GM23338 (cell line): ENCODE measurements around the gene BCR. TPM values are rescaled to one million over a fixed set of nuclear protein-coding genes. Genes with fewer than 3 reads are reported as not detected.

Experiments used
- ATAC-seq: fragments of 200-7000 bp; cut with Tn5 transposase; 3 replicates; pipeline ENCODE4 v1.9.1; 2020
- DNase-seq: peaks from one replicate; pipeline ENCODE4 v3.0.0-alpha.2; 2015; ENCODE audit warnings: low spot score
- H2AFZ ChIP-seq: fragments of 200-600 bp; sonication (generic); 2 replicates; pipeline ENCODE4 v1.8.0; 2016; ENCODE audit warnings: antibody characterized with exemption, mild to moderate bottlenecking, moderate library complexity
- H3F3A ChIP-seq: fragments of 200-600 bp; sonication (generic); replicated peaks from 2 replicates; pipeline ENCODE4 v1.8.0; 2017; ENCODE audit warnings: antibody characterized with exemption, mixed run types, low read depth
- H3K27ac ChIP-seq: fragments of 200-600 bp; sonication (generic); 2 replicates; pipeline ENCODE4 v1.6.1; 2016; ENCODE audit warnings: low read depth
- H3K27me3 ChIP-seq: fragments of 200-600 bp; sonication (generic); 2 replicates; pipeline ENCODE4 v1.8.0; 2016; ENCODE audit warnings: mild to moderate bottlenecking, mixed run types, moderate library complexity; ENCODE audit not compliant: insufficient read depth
- H3K36me3 ChIP-seq: fragments of 200-600 bp; sonication (generic); 2 replicates; pipeline ENCODE4 v1.8.0; 2016; ENCODE audit warnings: mild to moderate bottlenecking; ENCODE audit not compliant: insufficient read depth
- H3K4me1 ChIP-seq: fragments of 200-600 bp; sonication (generic); 2 replicates; pipeline ENCODE4 v1.8.0; 2016; ENCODE audit warnings: mild to moderate bottlenecking, moderate library complexity; ENCODE audit not compliant: insufficient read depth
- H3K4me2 ChIP-seq: fragments of 200-600 bp; sonication (generic); 2 replicates; pipeline ENCODE4 v1.7.1; 2017; ENCODE audit warnings: mixed run types
- H3K4me3 ChIP-seq: fragments of 200-600 bp; sonication (generic); 2 replicates; pipeline ENCODE4 v1.6.1; 2016; ENCODE audit warnings: mixed run types
- H3K79me2 ChIP-seq: fragments of 200-600 bp; sonication (generic); replicated peaks from 2 replicates; pipeline ENCODE4 v1.8.0; 2017; ENCODE audit warnings: mild to moderate bottlenecking; ENCODE audit not compliant: insufficient read depth
- H3K9me2 ChIP-seq: fragments of 200-600 bp; sonication (generic); 2 replicates; pipeline ENCODE4 v1.8.0; 2017; ENCODE audit not compliant: insufficient read depth
- H4K20me1 ChIP-seq: fragments of 200-600 bp; sonication (generic); replicated peaks from 2 replicates; pipeline ENCODE4 v1.8.0; 2017; ENCODE audit warnings: mild to moderate bottlenecking; ENCODE audit not compliant: insufficient read depth
- H3K27ac Mint-ChIP-seq: 2 replicates; pipeline ENCODE4 v1.8.0; 2020; ENCODE audit warnings: inconsistent platforms, mild to moderate bottlenecking, moderate library complexity, mixed read lengths
- H3K27me3 Mint-ChIP-seq: 3 replicates; pipeline ENCODE4 v1.8.0; 2022; ENCODE audit warnings: low read depth, mild to moderate bottlenecking, moderate library complexity, mixed read lengths, inconsistent platforms; ENCODE audit not compliant: insufficient read depth, poor library complexity
- H3K36me3 Mint-ChIP-seq: 3 replicates; pipeline ENCODE4 v1.8.0; 2021; ENCODE audit warnings: low read depth, mild to moderate bottlenecking, inconsistent platforms, moderate library complexity, mixed read lengths
- H3K4me1 Mint-ChIP-seq: 3 replicates; pipeline ENCODE4 v1.8.0; 2020; ENCODE audit warnings: mild to moderate bottlenecking, inconsistent platforms, mixed read lengths
- H3K4me3 Mint-ChIP-seq: 3 replicates; pipeline ENCODE4 v1.8.0; 2021; ENCODE audit warnings: moderate library complexity, mild to moderate bottlenecking, inconsistent platforms, mixed read lengths
- H3K9me3 Mint-ChIP-seq: 3 replicates; pipeline ENCODE4 v1.8.0; 2020; ENCODE audit warnings: moderate library complexity, mild to moderate bottlenecking, inconsistent platforms, mixed read lengths
- CREB1 ChIP-seq: fragments of 250-450 bp; sonication (Bioruptor Pico); IDR thresholded peaks from 2 replicates; pipeline ENCODE4 v1.5.0; 2020; ENCODE audit warnings: low read depth, mild to moderate bottlenecking, moderate library complexity
- EZH2 ChIP-seq: fragments of 200-600 bp; sonication (generic); IDR thresholded peaks from one replicate; pipeline ENCODE4 v1.8.0; 2017; ENCODE audit warnings: antibody characterized with exemption, mild to moderate bottlenecking, low read depth; ENCODE audit not compliant: unreplicated experiment
- EZH2phosphoT487 ChIP-seq: fragments of 200-600 bp; sonication (generic); IDR thresholded peaks from one replicate; pipeline ENCODE4 v1.8.1; 2018; ENCODE audit warnings: antibody characterized with exemption; ENCODE audit not compliant: unreplicated experiment
- JUNB ChIP-seq: IDR thresholded peaks from one replicate; pipeline ENCODE4 v1.6.1; 2016; ENCODE audit warnings: antibody characterized with exemption; ENCODE audit not compliant: unreplicated experiment
- POLR2AphosphoS5 ChIP-seq: IDR thresholded peaks from 2 replicates; pipeline ENCODE4 v1.6.1; 2016; ENCODE audit warnings: antibody characterized with exemption, low read depth
- ZNF114 ChIP-seq: fragments of 250-450 bp; sonication (Bioruptor Pico); IDR thresholded peaks from 2 replicates; pipeline ENCODE4 v1.5.0; 2020; ENCODE audit warnings: mild to moderate bottlenecking, moderate library complexity
- ZNF331 ChIP-seq: fragments of 250-450 bp; sonication (Bioruptor Pico); IDR thresholded peaks from 2 replicates; pipeline ENCODE4 v1.5.0; 2020; ENCODE audit warnings: low read depth, mild to moderate bottlenecking, moderate library complexity
- polyA plus RNA-seq: library from polyadenylated mRNA; unstranded; fragments of >200 nt; fragmentation: Nextera tagmentation; extraction: Ambion mirVana; gene quantifications from 2 replicates; pipeline ENCODE4 v1.2.1, GENCODE V29; 2016
- total RNA-seq: library from RNA; depleted of rRNA; stranded (reverse); fragments of >200 nt; shearing (Covaris generic); gene quantifications from 2 replicates; pipeline ENCODE4 v1.2.3, GENCODE V29; 2014
- TF ChIP-seq, protein P1 (sequence below): fragments of 250-450 bp; sonication (Bioruptor Pico); IDR thresholded peaks from 2 replicates; pipeline ENCODE4 v1.5.0; 2020; ENCODE audit warnings: mild to moderate bottlenecking, moderate library complexity
- TF ChIP-seq, protein P2 (sequence below): IDR thresholded peaks from one replicate; pipeline ENCODE4 v1.6.1; 2018; ENCODE audit warnings: antibody characterized with exemption; ENCODE audit not compliant: unreplicated experiment
- TF ChIP-seq, protein P3 (sequence below), 2 experiments: fragments of 200-600 bp in 1 of 2; sonication (generic) in 1 of 2; conservative IDR thresholded peaks; 2 replicates each; pipeline versions ENCODE4 v1.5.1 to v1.6.1; 2016 to 2017; ENCODE audit warnings: antibody characterized with exemption in 2 of 2, low read depth in 2 of 2, mild to moderate bottlenecking in 2 of 2, moderate library complexity in 1 of 2
- TF ChIP-seq, protein P4 (sequence below): IDR thresholded peaks from 2 replicates; pipeline ENCODE4 v1.6.1; 2016; ENCODE audit warnings: antibody characterized with exemption

The BCR gene
- total and polyA plus RNA-seq, 2 experiments from 2014 or later = 17.7 to 121 TPM

DNA sequence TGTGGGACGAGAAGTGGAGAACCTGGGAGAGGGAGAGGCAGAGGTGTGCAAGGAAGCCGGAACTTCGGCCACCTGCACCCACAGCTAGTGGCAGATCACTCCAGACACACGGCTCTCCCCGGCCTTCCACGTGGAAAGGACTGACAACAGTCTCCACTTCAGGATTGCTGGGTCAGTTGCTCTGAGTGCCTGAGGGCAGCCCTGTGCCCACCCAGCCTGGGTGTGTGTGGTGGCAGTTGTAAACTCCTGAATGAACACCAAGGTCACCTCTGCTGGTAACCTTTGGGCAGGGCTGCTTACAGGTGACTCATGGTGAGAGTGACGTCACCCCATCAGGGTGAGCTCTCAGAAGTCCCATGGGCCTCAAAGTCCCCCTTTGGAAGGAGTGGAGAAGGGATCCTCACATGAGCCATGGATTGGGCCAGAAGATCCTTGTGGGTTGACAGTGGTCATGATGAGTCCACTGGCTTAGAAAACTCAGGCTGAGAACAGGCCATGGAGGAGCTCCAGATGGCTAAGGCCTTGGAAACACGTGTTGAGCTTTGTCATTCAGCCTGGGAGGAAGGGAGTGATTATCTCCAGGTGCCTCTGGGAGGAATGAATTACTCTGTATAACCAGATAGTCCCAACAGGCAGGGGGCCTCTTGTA is 71.3 kb downstream of the BCR start:
- Histone ChIP-seq H3K79me2 (peaks cover 73% of the 10 kb centered on the region), H3K4me3 (no peak overlapping the region), H3F3A (no peaks in the 10 kb centered on the region), H2AFZ (no peak overlapping the region), H3K9me2 (no peaks in the 10 kb centered on the region), H3K4me1 (peaks cover 43% of the 10 kb centered on the region), H3K27ac (no peak overlapping the region), H3K4me2 (no peak overlapping the region), H3K36me3 (no peaks in the 10 kb centered on the region), H3K27me3 (no peaks in the 10 kb centered on the region), H4K20me1 (peaks cover 2% of the 10 kb centered on the region; the same call in 1 of the 2 replicates)
- DNase-seq = no peak
- Mint-ChIP-seq H3K4me1 (peaks cover 72% of the 10 kb centered on the region), H3K9me3 (no peaks in the 10 kb centered on the region), H3K27me3 (peaks cover 10% of the 10 kb centered on the region), H3K36me3 (peaks cover 32% of the 10 kb centered on the region), H3K27ac (peak overlapping the region; percentile 40), H3K4me3 (no peak overlapping the region)
- ATAC-seq = no peak; the same call in 2 of the 3 replicates
- TF ChIP-seq, protein P1, sequence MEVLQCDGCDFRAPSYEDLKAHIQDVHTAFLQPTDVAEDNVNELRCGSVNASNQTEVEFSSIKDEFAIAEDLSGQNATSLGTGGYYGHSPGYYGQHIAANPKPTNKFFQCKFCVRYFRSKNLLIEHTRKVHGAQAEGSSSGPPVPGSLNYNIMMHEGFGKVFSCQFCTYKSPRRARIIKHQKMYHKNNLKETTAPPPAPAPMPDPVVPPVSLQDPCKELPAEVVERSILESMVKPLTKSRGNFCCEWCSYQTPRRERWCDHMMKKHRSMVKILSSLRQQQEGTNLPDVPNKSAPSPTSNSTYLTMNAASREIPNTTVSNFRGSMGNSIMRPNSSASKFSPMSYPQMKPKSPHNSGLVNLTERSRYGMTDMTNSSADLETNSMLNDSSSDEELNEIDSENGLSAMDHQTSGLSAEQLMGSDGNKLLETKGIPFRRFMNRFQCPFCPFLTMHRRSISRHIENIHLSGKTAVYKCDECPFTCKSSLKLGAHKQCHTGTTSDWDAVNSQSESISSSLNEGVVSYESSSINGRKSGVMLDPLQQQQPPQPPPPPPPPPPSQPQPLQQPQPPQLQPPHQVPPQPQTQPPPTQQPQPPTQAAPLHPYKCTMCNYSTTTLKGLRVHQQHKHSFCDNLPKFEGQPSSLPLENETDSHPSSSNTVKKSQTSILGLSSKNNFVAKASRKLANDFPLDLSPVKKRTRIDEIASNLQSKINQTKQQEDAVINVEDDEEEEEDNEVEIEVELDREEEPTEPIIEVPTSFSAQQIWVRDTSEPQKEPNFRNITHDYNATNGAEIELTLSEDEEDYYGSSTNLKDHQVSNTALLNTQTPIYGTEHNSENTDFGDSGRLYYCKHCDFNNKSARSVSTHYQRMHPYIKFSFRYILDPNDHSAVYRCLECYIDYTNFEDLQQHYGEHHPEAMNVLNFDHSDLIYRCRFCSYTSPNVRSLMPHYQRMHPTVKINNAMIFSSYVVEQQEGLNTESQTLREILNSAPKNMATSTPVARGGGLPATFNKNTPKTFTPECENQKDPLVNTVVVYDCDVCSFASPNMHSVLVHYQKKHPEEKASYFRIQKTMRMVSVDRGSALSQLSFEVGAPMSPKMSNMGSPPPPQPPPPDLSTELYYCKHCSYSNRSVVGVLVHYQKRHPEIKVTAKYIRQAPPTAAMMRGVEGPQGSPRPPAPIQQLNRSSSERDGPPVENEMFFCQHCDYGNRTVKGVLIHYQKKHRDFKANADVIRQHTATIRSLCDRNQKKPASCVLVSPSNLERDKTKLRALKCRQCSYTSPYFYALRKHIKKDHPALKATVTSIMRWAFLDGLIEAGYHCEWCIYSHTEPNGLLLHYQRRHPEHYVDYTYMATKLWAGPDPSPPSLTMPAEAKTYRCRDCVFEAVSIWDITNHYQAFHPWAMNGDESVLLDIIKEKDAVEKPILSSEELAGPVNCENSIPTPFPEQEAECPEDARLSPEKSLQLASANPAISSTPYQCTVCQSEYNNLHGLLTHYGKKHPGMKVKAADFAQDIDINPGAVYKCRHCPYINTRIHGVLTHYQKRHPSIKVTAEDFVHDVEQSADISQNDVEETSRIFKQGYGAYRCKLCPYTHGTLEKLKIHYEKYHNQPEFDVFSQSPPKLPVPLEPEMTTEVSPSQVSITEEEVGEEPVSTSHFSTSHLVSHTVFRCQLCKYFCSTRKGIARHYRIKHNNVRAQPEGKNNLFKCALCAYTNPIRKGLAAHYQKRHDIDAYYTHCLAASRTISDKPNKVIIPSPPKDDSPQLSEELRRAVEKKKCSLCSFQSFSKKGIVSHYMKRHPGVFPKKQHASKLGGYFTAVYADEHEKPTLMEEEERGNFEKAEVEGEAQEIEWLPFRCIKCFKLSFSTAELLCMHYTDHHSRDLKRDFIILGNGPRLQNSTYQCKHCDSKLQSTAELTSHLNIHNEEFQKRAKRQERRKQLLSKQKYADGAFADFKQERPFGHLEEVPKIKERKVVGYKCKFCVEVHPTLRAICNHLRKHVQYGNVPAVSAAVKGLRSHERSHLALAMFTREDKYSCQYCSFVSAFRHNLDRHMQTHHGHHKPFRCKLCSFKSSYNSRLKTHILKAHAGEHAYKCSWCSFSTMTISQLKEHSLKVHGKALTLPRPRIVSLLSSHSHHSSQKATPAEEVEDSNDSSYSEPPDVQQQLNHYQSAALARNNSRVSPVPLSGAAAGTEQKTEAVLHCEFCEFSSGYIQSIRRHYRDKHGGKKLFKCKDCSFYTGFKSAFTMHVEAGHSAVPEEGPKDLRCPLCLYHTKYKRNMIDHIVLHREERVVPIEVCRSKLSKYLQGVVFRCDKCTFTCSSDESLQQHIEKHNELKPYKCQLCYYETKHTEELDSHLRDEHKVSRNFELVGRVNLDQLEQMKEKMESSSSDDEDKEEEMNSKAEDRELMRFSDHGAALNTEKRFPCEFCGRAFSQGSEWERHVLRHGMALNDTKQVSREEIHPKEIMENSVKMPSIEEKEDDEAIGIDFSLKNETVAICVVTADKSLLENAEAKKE (CRISPR knock-in tag) = no peak
- no peak for TF ChIP-seq POLR2AphosphoS5
- no peak for TF ChIP-seq CREB1 (CRISPR knock-in tag)
- TF ChIP-seq EZH2phosphoT487 = no peak
- TF ChIP-seq, protein P2, sequence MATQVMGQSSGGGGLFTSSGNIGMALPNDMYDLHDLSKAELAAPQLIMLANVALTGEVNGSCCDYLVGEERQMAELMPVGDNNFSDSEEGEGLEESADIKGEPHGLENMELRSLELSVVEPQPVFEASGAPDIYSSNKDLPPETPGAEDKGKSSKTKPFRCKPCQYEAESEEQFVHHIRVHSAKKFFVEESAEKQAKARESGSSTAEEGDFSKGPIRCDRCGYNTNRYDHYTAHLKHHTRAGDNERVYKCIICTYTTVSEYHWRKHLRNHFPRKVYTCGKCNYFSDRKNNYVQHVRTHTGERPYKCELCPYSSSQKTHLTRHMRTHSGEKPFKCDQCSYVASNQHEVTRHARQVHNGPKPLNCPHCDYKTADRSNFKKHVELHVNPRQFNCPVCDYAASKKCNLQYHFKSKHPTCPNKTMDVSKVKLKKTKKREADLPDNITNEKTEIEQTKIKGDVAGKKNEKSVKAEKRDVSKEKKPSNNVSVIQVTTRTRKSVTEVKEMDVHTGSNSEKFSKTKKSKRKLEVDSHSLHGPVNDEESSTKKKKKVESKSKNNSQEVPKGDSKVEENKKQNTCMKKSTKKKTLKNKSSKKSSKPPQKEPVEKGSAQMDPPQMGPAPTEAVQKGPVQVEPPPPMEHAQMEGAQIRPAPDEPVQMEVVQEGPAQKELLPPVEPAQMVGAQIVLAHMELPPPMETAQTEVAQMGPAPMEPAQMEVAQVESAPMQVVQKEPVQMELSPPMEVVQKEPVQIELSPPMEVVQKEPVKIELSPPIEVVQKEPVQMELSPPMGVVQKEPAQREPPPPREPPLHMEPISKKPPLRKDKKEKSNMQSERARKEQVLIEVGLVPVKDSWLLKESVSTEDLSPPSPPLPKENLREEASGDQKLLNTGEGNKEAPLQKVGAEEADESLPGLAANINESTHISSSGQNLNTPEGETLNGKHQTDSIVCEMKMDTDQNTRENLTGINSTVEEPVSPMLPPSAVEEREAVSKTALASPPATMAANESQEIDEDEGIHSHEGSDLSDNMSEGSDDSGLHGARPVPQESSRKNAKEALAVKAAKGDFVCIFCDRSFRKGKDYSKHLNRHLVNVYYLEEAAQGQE = no peak
- TF ChIP-seq, protein P3, sequence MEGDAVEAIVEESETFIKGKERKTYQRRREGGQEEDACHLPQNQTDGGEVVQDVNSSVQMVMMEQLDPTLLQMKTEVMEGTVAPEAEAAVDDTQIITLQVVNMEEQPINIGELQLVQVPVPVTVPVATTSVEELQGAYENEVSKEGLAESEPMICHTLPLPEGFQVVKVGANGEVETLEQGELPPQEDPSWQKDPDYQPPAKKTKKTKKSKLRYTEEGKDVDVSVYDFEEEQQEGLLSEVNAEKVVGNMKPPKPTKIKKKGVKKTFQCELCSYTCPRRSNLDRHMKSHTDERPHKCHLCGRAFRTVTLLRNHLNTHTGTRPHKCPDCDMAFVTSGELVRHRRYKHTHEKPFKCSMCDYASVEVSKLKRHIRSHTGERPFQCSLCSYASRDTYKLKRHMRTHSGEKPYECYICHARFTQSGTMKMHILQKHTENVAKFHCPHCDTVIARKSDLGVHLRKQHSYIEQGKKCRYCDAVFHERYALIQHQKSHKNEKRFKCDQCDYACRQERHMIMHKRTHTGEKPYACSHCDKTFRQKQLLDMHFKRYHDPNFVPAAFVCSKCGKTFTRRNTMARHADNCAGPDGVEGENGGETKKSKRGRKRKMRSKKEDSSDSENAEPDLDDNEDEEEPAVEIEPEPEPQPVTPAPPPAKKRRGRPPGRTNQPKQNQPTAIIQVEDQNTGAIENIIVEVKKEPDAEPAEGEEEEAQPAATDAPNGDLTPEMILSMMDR (conservative IDR thresholded peaks at IDR 0.05; ENCODE audit: low read depth in 2 of 2) = no peak
- TF ChIP-seq ZNF114 (CRISPR knock-in tag) = no peak
- TF ChIP-seq, protein P4, sequence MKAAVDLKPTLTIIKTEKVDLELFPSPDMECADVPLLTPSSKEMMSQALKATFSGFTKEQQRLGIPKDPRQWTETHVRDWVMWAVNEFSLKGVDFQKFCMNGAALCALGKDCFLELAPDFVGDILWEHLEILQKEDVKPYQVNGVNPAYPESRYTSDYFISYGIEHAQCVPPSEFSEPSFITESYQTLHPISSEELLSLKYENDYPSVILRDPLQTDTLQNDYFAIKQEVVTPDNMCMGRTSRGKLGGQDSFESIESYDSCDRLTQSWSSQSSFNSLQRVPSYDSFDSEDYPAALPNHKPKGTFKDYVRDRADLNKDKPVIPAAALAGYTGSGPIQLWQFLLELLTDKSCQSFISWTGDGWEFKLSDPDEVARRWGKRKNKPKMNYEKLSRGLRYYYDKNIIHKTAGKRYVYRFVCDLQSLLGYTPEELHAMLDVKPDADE = no peak
- TF ChIP-seq JUNB = no peak
- no peak for TF ChIP-seq ZNF331 (CRISPR knock-in tag)
- no peak for TF ChIP-seq EZH2
